AG09309 (cell line): ENCODE results near the gene TMEM120A.

Source experiments
- DNase-seq: peaks from one replicate; pipeline ENCODE4 v3.0.0-alpha.2; 2010; ENCODE audit warnings: low read depth
- H3K4me3 ChIP-seq: 2 replicates; pipeline ENCODE4 v1.5.1; 2011; ENCODE audit warnings: mild to moderate bottlenecking, low read depth, low read length, moderate library complexity; ENCODE audit not compliant: control insufficient read depth
- TF ChIP-seq, protein P1 (sequence below): IDR thresholded peaks from 2 replicates; pipeline ENCODE4 v1.5.1; 2011; ENCODE audit warnings: mild to moderate bottlenecking, low read depth, low read length, inconsistent platforms; ENCODE audit not compliant: insufficient read depth, control insufficient read depth; ENCODE audit errors: missing control alignments

The TMEM120A gene

DNA sequence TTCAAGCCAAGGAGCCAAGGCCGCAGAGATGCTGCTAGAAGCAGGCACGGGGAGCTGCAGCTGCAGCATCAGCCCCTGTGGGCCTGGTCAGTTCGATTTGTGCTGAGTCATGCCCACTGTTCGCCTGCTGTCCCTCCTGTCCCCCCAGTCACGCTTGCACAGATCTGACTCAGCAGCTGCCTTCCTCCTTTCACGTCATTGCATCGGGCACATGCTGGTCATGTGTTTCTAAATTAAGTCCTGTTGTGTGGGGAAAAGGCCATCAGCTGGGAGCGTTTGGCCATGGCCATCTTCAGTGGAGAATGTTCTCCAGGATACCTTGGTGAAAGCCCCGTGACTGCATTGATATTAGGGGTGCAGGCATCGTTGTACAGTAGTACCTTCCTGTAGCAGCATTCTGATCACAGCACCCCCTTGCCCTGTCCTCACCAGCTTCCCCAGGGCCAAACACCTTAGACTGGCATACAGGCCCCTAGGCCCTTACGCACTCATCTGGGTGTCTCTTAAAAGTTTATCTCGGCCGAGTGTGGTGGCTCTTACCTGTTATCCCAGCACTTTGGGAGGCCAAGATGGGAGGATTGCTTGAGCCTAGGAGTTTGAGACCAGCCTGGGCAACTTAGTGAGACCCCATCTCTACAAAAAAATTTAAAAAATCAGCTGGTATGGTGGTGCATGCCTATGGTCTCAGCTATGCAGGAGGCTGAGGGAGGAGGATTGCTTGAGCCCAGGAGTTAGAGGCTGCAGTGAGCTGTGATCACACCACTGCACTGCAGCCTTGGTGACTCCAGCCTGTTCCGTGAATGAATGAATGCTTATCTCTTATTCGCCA lies 56.2 kb downstream of the TMEM120A start:
- peak; percentile 77 for DNase-seq
- TF ChIP-seq, protein P1, sequence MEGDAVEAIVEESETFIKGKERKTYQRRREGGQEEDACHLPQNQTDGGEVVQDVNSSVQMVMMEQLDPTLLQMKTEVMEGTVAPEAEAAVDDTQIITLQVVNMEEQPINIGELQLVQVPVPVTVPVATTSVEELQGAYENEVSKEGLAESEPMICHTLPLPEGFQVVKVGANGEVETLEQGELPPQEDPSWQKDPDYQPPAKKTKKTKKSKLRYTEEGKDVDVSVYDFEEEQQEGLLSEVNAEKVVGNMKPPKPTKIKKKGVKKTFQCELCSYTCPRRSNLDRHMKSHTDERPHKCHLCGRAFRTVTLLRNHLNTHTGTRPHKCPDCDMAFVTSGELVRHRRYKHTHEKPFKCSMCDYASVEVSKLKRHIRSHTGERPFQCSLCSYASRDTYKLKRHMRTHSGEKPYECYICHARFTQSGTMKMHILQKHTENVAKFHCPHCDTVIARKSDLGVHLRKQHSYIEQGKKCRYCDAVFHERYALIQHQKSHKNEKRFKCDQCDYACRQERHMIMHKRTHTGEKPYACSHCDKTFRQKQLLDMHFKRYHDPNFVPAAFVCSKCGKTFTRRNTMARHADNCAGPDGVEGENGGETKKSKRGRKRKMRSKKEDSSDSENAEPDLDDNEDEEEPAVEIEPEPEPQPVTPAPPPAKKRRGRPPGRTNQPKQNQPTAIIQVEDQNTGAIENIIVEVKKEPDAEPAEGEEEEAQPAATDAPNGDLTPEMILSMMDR, result no peak
- H3K4me3 ChIP-seq, result no peak overlapping the region
